HG02759 (cell line): ENCODE measurements around the gene HOXA11.

Experiments
- ATAC-seq: cut with Tn5 transposase; IDR thresholded peaks from one replicate; pipeline ENCODE4 v1.9.1; 2021; ENCODE audit warnings: mild to moderate bottlenecking, moderate library complexity; ENCODE audit not compliant: unreplicated experiment

HOXA11 gene

GRCh38 chr7:27171325-27171636 is 13.8 kb downstream of the HOXA11 start:
- ATAC-seq, result no peak

- ATAC-seq, result no peak
Observed at GRCh38 chr7:27170426-27171324, 14.4 kb downstream of the HOXA11 start.

GRCh38 chr7:27169658-27170425 is 15.2 kb downstream of the HOXA11 start:
- no peak for ATAC-seq

- ATAC-seq, result no peak
Observed at GRCh38 chr7:27168265-27168947, 16.6 kb downstream of the HOXA11 start.

- ATAC-seq, result no peak
Observed at GRCh38 chr7:27167916-27168264, 17.1 kb downstream of the HOXA11 start.

GRCh38 chr7:27166531-27167505 is 18.2 kb downstream of the HOXA11 start:
- no peak for ATAC-seq

- ATAC-seq, result no peak
Observed at GRCh38 chr7:27165996-27166530, 19.0 kb downstream of the HOXA11 start.

GRCh38 chr7:27165089-27165995 is 19.7 kb downstream of the HOXA11 start, which contains the start of gene HOXA9:
TSS of gene HOXA9 (minus strand) at chr7:27165537. CDS start at chr7:27165457, 80 bp downstream.
- ATAC-seq, result no peak

- no peak for ATAC-seq
Observed at GRCh38 chr7:27164367-27165088, 20.5 kb downstream of the HOXA11 start.

GRCh38 chr7:27164045-27164366 is 21.0 kb downstream of the HOXA11 start:
- no peak for ATAC-seq

GRCh38 chr7:27163288-27164044 is 21.6 kb downstream of the HOXA11 start:
- ATAC-seq, result no peak

- ATAC-seq, result no peak
Observed at GRCh38 chr7:27162561-27163287, 22.3 kb downstream of the HOXA11 start.

GRCh38 chr7:27161721-27162560 is 23.1 kb downstream of the HOXA11 start:
- ATAC-seq, result no peak

- ATAC-seq, result no peak
Observed at GRCh38 chr7:27161214-27161720, 23.8 kb downstream of the HOXA11 start.

- ATAC-seq, result peak; percentile 72
Observed at GRCh38 chr7:27160546-27161213, 24.4 kb downstream of the HOXA11 start.

- ATAC-seq, result no peak
Observed at GRCh38 chr7:27160145-27160545, 24.9 kb downstream of the HOXA11 start.
